GM11168 (cell line): ENCODE results near the gene SERPINB10.
"Not testable (repeated sequence)": the region's sequence is repeated elsewhere in the genome, so short reads cannot be mapped to it uniquely, and the experiment has no call there.

Source experiments
- in situ Hi-C: fragments of 300-500 bp; cut with MboI; formaldehyde crosslinking; loops from one replicate; pipeline ENCODE4 v1.12.0; 2022; ENCODE audit warnings: low sequenced_read_pairs; ENCODE audit not compliant: unreplicated experiment

The SERPINB10 gene

GRCh38 chr18:63890237-63890949 lies 17.4 kb upstream of the SERPINB10 start:
- in situ Hi-C loops: no loop called here

- in situ Hi-C loops: no loop called here
Measured at GRCh38 chr18:63890950-63891304, 16.8 kb upstream of the SERPINB10 start.

- in situ Hi-C loops: no loop called here
Measured at GRCh38 chr18:63892566-63892965, 15.2 kb upstream of the SERPINB10 start.

GRCh38 chr18:63894106-63894772 lies 13.5 kb upstream of the SERPINB10 start:
- in situ Hi-C loops: no loop called here

GRCh38 chr18:63895190-63895589 lies 12.6 kb upstream of the SERPINB10 start:
- in situ Hi-C loops: no loop called here

- in situ Hi-C loops: no loop called here
Measured at GRCh38 chr18:63897072-63897471, 10.7 kb upstream of the SERPINB10 start.

GRCh38 chr18:63899206-63899605 lies 8.6 kb upstream of the SERPINB10 start:
- in situ Hi-C loops: no loop called here

- in situ Hi-C loops: no loop called here
Measured at GRCh38 chr18:63903851-63904570, 3.7 kb upstream of the SERPINB10 start.

GRCh38 chr18:63904694-63905093 lies 3.1 kb upstream of the SERPINB10 start:
- in situ Hi-C loops: no loop called here

GRCh38 chr18:63905361-63905760 lies 2.4 kb upstream of the SERPINB10 start:
- in situ Hi-C loops: no loop called here

GRCh38 chr18:63906056-63906455 lies 1.7 kb upstream of the SERPINB10 start:
- in situ Hi-C loops: no loop called here

- in situ Hi-C loops: no loop called here
Measured at GRCh38 chr18:63908858-63909257, 1.1 kb downstream of the SERPINB10 start.

GRCh38 chr18:63909870-63910269 lies 2.1 kb downstream of the SERPINB10 start:
- in situ Hi-C loops: no loop called here

- in situ Hi-C loops: no loop called here
Measured at GRCh38 chr18:63917817-63918216, 10.1 kb downstream of the SERPINB10 start.

- in situ Hi-C loops: no loop called here
Measured at GRCh38 chr18:63922049-63922448, 14.3 kb downstream of the SERPINB10 start.

GRCh38 chr18:63924551-63924950 lies 16.8 kb downstream of the SERPINB10 start:
- in situ Hi-C loops: no loop called here

- in situ Hi-C loops: no loop called here
Measured at GRCh38 chr18:63928331-63928730, 20.6 kb downstream of the SERPINB10 start.

GRCh38 chr18:63929369-63929768 lies 21.6 kb downstream of the SERPINB10 start:
- in situ Hi-C loops: not testable (repeated sequence)

GRCh38 chr18:63930773-63931354 lies 23.1 kb downstream of the SERPINB10 start:
- in situ Hi-C loops: no loop called here

- in situ Hi-C loops: no loop called here
Measured at GRCh38 chr18:63936156-63936931, 28.6 kb downstream of the SERPINB10 start.
